H1 (cell line): ENCODE measurements around the gene COL4A1. TPM values are rescaled to one million over a fixed set of nuclear protein-coding genes. Genes with fewer than 3 reads are reported as not detected.

Source experiments
- GABPA ChIP-seq: IDR thresholded peaks from 2 replicates; pipeline ENCODE4 v1.6.1; 2011; ENCODE audit warnings: mild to moderate bottlenecking, low read length, moderate library complexity, borderline replicate concordance; ENCODE audit not compliant: insufficient read depth
- POLR2AphosphoS5 ChIP-seq: IDR thresholded peaks from 2 replicates; pipeline ENCODE4 v1.6.1; 2011; ENCODE audit warnings: low read depth, low read length
- polyA plus RNA-seq, 7 experiments: library from polyadenylated mRNA; depleted of rRNA in 3 of 7; stranded (reverse) in 5 of 7; unstranded in 2 of 7; fragments of >200 nt in 5 of 7; fragments of 200-250 nt in 2 of 7; gene quantifications; 1 replicate in 5 of 7; 2 replicates in 1 of 7; 4 replicates in 1 of 7; pipeline versions ENCODE4 v1.2.1 to v1.2.3, GENCODE V29; 2011 to 2013; ENCODE audit warnings: missing spikeins in 2 of 7, mixed read lengths in 2 of 7
- total RNA-seq: library from RNA; stranded (reverse); fragmentation: NEBNext Ultra II Directional; extraction: Animal tissue kit (Norgen Biotek cat#: 25700); gene quantifications from 2 replicates; pipeline ENCODE4 v1.2.1, GENCODE V29; 2021

Gene COL4A1
- total and polyA plus RNA-seq, 2 of the 8 experiments (the other 6 are each of a cell fraction or from before 2014, with no cell fraction given), result 30.7 to 82.0 TPM

- TF ChIP-seq GABPA, result no peak
- TF ChIP-seq POLR2AphosphoS5, result no peak
These were observed 82.4 kb downstream of the COL4A1 start (continued) for GRCh38 chr13:110224519-110224918.
